ENCODE data around the gene ATG7.
"Not testable (repeated sequence)": the region's sequence is repeated elsewhere in the genome, so short reads cannot be mapped to it uniquely, and the experiment has no call there.

The ATG7 gene

DNA sequence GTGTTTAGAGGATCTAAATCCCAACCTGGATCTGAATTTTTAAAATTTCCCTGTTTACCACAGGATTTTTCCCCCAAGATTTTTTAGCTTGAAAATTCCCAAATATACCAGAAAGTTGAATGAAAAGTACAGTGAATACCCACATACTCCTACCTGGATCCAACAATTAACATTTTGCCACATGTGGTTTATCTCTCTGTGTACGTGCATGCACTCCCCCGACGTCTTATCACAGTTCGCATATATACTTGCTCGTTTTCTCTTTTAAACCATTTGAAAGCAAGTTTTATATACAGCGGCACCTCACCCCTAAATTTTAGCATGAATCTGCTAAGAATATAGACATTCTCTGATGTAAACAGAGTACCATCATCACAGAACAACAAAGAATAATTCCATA lies 165.3 kb downstream of the ATG7 start:
- in situ Hi-C loops (cut with MboI; ENCODE audit: low pct_unique_long_range_greater_than_20kb, low sequenced_read_pairs, unreplicated experiment): no loop called here
- no peak for DNase-seq (ENCODE audit: low spot score)
- TF ChIP-seq, protein P1, sequence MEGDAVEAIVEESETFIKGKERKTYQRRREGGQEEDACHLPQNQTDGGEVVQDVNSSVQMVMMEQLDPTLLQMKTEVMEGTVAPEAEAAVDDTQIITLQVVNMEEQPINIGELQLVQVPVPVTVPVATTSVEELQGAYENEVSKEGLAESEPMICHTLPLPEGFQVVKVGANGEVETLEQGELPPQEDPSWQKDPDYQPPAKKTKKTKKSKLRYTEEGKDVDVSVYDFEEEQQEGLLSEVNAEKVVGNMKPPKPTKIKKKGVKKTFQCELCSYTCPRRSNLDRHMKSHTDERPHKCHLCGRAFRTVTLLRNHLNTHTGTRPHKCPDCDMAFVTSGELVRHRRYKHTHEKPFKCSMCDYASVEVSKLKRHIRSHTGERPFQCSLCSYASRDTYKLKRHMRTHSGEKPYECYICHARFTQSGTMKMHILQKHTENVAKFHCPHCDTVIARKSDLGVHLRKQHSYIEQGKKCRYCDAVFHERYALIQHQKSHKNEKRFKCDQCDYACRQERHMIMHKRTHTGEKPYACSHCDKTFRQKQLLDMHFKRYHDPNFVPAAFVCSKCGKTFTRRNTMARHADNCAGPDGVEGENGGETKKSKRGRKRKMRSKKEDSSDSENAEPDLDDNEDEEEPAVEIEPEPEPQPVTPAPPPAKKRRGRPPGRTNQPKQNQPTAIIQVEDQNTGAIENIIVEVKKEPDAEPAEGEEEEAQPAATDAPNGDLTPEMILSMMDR (IDR thresholded peaks at IDR 0.05; ENCODE audit: extremely low read depth, insufficient read depth, missing control alignments): no peak

DNA sequence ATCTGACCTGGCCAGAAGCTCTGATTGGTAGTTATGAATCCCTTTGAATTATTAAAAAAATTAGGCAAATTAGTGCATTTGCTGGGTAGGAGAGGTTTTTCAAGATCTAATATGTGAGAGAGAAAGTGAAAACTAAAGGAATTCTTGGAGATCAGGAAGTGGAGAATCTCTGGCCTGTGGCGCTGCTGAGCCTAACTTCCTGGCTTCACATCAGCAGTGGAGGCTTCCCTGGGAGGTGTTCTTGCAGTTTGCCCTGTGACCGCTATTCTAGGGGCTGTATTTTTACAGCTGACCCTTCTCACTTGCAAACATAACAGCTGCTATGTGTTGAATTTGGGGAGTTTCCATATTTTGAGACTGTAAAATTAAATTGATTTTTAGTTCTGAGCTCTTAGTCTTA lies 166.4 kb downstream of the ATG7 start:
- TF ChIP-seq, protein P1 (IDR thresholded peaks at IDR 0.05; ENCODE audit: extremely low read depth, insufficient read depth, missing control alignments): no peak
- no peak for DNase-seq (ENCODE audit: low spot score)
- in situ Hi-C loops (cut with MboI; ENCODE audit: low pct_unique_long_range_greater_than_20kb, low sequenced_read_pairs, unreplicated experiment): no loop called here

DNA sequence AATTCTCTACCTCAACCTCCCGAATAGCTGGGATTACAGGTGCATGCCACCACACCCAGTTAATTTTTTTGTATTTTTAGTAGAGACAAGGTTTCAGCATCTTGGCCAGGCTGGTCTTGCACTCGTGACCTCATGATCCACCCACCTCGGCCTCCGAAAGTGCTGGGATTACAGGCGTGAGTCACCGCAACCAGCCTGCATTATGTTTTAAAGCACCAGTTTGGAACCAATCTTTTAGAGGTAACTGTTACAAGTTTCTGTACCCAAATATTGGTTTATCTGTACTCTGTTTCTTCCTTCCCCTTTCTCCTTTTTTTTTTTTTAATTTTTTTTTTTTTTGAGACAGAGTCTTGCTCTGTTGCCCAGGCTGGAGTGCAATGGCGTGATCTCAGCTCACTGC lies 169.1 kb downstream of the ATG7 start:
- in situ Hi-C loops (cut with MboI; ENCODE audit: low pct_unique_long_range_greater_than_20kb, low sequenced_read_pairs, unreplicated experiment): not testable (repeated sequence)

DNA sequence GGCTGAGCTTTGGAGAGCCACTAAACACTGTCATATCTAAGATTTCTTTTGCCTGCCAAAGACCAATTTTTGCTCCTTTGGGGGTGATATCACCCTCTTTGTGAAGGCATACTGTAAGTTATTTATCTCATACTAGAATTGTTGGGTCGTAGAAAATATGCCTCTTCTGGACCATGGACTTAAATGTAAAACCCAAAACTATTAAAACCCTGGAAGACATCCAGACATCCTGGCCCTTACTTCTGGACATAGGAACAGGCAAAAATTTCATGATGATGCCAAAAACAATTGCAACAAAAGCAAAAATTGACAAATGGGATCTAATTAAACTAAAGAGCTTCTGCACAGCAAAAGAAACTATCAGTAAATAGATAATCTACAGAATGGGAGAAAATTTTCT lies 172.2 kb downstream of the ATG7 start:
- in situ Hi-C loops (cut with MboI; ENCODE audit: low pct_unique_long_range_greater_than_20kb, low sequenced_read_pairs, unreplicated experiment): no loop called here
- TF ChIP-seq, protein P1 (IDR thresholded peaks at IDR 0.05; ENCODE audit: extremely low read depth, insufficient read depth, missing control alignments): no peak
- DNase-seq (ENCODE audit: low spot score): no peak

More for the DNA sequence above, 169.1 kb downstream of the ATG7 start:
- DNase-seq (ENCODE audit: low spot score): not testable (repeated sequence)

DNA sequence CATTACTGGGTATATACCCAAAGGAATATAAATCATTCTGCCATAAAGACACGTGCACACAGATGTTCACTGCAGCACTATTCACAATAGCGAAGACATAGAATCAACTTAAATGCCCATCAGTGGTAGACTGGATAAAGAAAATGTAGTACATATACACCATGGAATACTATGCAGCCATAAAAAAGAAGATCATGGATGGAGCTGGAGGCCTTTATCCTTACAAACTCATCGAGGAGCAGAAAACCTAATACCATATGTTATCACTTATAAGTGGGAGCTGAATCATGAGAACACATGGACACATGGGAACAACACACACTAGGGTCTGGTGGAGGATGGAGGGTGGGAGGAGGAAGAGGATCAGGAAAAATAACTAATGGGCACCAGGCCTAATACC lies 173.0 kb downstream of the ATG7 start:
- DNase-seq (ENCODE audit: low spot score); in situ Hi-C loops (cut with MboI; ENCODE audit: low pct_unique_long_range_greater_than_20kb, low sequenced_read_pairs, unreplicated experiment): not testable (repeated sequence)

DNA sequence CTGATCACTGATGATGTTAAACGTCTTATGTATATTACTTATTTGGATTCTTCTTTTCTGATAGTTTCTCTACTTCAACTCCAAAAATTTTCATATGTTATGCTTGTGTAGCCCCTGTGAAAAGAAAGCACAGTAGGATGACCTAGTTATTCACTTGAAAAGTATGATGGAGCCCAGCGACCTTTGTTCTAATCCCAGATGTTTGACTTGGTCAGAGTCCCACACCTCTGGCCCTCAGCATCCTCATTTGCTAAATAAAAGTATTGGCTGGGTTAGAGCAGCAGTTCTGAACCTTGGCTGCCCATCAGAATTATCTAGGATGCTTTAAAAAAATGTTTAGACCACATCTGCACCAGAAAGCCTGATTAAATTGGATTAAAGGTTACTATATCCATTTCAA lies 173.7 kb downstream of the ATG7 start:
- DNase-seq (ENCODE audit: low spot score): no peak
- TF ChIP-seq, protein P1 (IDR thresholded peaks at IDR 0.05; ENCODE audit: extremely low read depth, insufficient read depth, missing control alignments): no peak
- in situ Hi-C loops (cut with MboI; ENCODE audit: low pct_unique_long_range_greater_than_20kb, low sequenced_read_pairs, unreplicated experiment): no loop called here

DNA sequence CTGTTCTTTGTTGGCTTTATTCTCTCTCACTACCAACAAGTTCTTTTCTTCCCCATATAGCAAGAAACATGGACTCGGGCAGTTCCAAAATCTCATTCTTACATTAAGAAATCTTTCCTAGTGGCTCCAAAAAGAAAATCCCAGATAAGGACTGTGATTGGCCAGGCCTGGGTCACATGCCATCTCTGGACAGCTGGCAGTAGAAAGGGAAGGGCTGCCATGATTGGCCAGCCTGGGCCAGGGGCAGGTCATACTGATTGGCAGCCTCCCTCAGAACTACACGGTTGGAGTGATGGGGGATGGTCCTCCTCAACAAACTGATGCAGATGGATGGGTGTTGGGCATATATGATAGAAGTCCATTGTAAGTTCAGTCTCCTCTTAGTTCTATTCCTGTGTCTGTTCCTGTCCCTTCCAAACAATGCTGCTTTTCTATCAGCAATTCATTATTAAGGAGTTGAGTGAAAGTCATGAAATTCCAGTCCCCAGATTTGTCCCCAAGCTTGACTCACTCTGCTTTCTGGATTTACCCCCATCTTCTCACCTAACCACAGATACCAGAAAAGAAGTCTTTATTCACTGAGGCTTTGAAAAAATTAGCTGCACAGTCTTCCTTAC lies 175.5 kb downstream of the ATG7 start:
- in situ Hi-C loops (cut with MboI; ENCODE audit: low pct_unique_long_range_greater_than_20kb, low sequenced_read_pairs, unreplicated experiment): no loop called here
- no peak for DNase-seq (ENCODE audit: low spot score)
- TF ChIP-seq, protein P1 (IDR thresholded peaks at IDR 0.05; ENCODE audit: extremely low read depth, insufficient read depth, missing control alignments): no peak

DNA sequence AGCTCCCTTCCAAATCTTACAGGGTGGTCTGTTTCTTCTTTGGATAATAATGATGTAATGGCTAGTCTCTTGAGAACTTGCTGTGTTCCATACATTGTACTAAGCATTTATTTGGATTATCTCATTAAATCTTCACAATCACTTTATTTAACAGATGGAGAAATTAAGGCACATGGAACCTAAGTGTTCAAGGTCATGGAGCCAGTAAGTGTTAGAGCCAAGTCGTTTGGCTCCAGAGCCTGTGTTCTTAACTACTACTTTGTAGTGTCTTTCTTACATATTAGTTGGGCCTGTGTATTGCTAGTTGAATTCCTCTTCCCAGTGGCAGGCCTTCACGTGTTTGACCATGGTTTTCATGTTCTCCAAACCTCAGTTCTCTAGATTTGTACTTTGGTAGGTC lies 177.8 kb downstream of the ATG7 start:
- in situ Hi-C loops (cut with MboI; ENCODE audit: low pct_unique_long_range_greater_than_20kb, low sequenced_read_pairs, unreplicated experiment): no loop called here
- TF ChIP-seq, protein P1 (IDR thresholded peaks at IDR 0.05; ENCODE audit: extremely low read depth, insufficient read depth, missing control alignments): no peak
- DNase-seq (ENCODE audit: low spot score): no peak
